Body of pancreas (tissue), 4 donors: ENCODE measurements around the gene KIF25. TPM values are rescaled to one million over a fixed set of nuclear protein-coding genes. Genes with fewer than 3 reads are reported as not detected.

Source experiments
- ATAC-seq: fragments of 150-250 bp; one replicate; pipeline ENCODE4 v1.9.1; 2016
- DNase-seq, 4 donors: peaks; one replicate each; pipeline ENCODE4 v3.0.0-alpha.2; 2019
- H3K27ac ChIP-seq, 4 donors: fragments of 200-600 bp; sonication (generic); 1 replicate in 3 of 4; 2 replicates in 1 of 4; pipeline versions ENCODE4 v1.5.1 to v1.6.1; 2016 to 2019; ENCODE audit warnings: mild to moderate bottlenecking in 1 of 4, mixed read lengths in 1 of 4, moderate library complexity in 1 of 4
- H3K27me3 ChIP-seq, 2 donors: fragments of 200-600 bp; sonication (generic); one replicate each; pipeline ENCODE4 v1.6.0; 2016; ENCODE audit warnings: mild to moderate bottlenecking in 1 of 2
- H3K36me3 ChIP-seq, 2 donors: fragments of 200-600 bp; sonication (generic); replicated peaks in 1 of 2; 2 replicates each; pipeline ENCODE4 v1.5.1; 2016; ENCODE audit warnings: low read depth in 2 of 2; ENCODE audit not compliant: insufficient read depth in 1 of 2
- H3K4me1 ChIP-seq: fragments of 200-600 bp; sonication (generic); one replicate; pipeline ENCODE4 v1.6.0; 2016
- H3K4me3 ChIP-seq, 2 donors: fragments of 200-600 bp; sonication (generic); 1 replicate in 1 of 2; 2 replicates in 1 of 2; pipeline ENCODE4 v1.5.1; 2016 to 2019
- H3K9me3 ChIP-seq, 3 donors: fragments of 200-600 bp; sonication (generic); 1 replicate in 2 of 3; 2 replicates in 1 of 3; pipeline ENCODE4 v1.5.1; 2016
- CTCF ChIP-seq, 7 experiments: fragments of 450-650 bp in 4 of 7; fragments of 200-600 bp in 3 of 7; sonication (generic) in 3 of 7; IDR thresholded peaks; one replicate each; pipeline ENCODE4 v1.5.1; 2016 to 2019; ENCODE audit warnings: antibody characterized with exemption in 7 of 7
- POLR2A ChIP-seq, 3 donors: fragments of 450-650 bp; IDR thresholded peaks; one replicate each; pipeline ENCODE4 v1.6.1; 2016; ENCODE audit warnings: antibody characterized with exemption in 3 of 3, mild to moderate bottlenecking in 2 of 3
- WGBS, 2 donors: methylation state at CpG; one replicate each; pipeline ENCODE4 v1.1.5; 2017; 5-methylcytosine and 5-hydroxymethylcytosine counted together
- intact Hi-C: fragments of 100-400 bp; cut with DNase I; formaldehyde crosslinking; loops from one replicate; pipeline ENCODE4 v1.15.1; 2023
- total RNA-seq, 2 donors: library from RNA; depleted of rRNA; stranded (reverse); fragments of >200 nt; gene quantifications; one replicate each; pipeline ENCODE4 v1.1.0, GENCODE V29; 2016

The KIF25 gene
- total RNA-seq, 2 donors from 2014 or later, result 1.8 TPM; not detected in 1

GRCh38 chr6:167985911-167986595 lies 11.4 kb upstream of the KIF25 start:
- DNase-seq (no peak), ATAC-seq (no peak)
- intact Hi-C loops, result no loop called here
- 91 to 92% methylated on average over 33 to 38 of the region's 39 CpGs for WGBS, 2 donors
- Histone ChIP-seq H3K4me3 (no peak overlapping the region), H3K36me3 (no peaks in the 10 kb centered on the region), H3K27ac (no peak overlapping the region), H3K9me3 (no peaks in the 10 kb centered on the region), H3K4me1 (no peaks in the 10 kb centered on the region), H3K27me3 (no peaks in the 10 kb centered on the region)
- TF ChIP-seq POLR2A (IDR thresholded peaks at IDR 0.05) (no peak), CTCF (IDR thresholded peaks at IDR 0.05) (no peak)

GRCh38 chr6:167987396-167988153 lies 9.9 kb upstream of the KIF25 start:
- Histone ChIP-seq H3K36me3 (no peaks in the 10 kb centered on the region), H3K4me3 (no peak overlapping the region), H3K27me3 (no peaks in the 10 kb centered on the region), H3K27ac (no peak overlapping the region), H3K9me3 (no peaks in the 10 kb centered on the region), H3K4me1 (no peaks in the 10 kb centered on the region)
- WGBS, 2 donors, result 86 to 87% methylated on average over 32 to 34 of the region's 35 CpGs
- intact Hi-C loops, result no loop called here
- TF ChIP-seq CTCF (IDR thresholded peaks at IDR 0.05), result no peak
- DNase-seq, result no peak
- ATAC-seq, result no peak

GRCh38 chr6:167988154-167988495 lies 9.3 kb upstream of the KIF25 start:
- Histone ChIP-seq H3K9me3 (no peaks in the 10 kb centered on the region), H3K36me3 (no peaks in the 10 kb centered on the region), H3K4me3 (no peak overlapping the region), H3K27ac (no peak overlapping the region), H3K27me3 (no peaks in the 10 kb centered on the region), H3K4me1 (no peaks in the 10 kb centered on the region)
- no peak for ATAC-seq
- TF ChIP-seq CTCF (IDR thresholded peaks at IDR 0.05) (no peak), POLR2A (IDR thresholded peaks at IDR 0.05) (no peak)
- intact Hi-C loops, result no loop called here
- WGBS, 2 donors, result 60 to 68% methylated on average over 4 to 5 of the region's 5 CpGs
- no peak for DNase-seq

- H3K4me1 ChIP-seq, result no peaks in the 10 kb centered on the region
Measured at GRCh38 chr6:167988945-167989841, 8.3 kb upstream of the KIF25 start.

More at GRCh38 chr6:167988945-167989841, 8.3 kb upstream of the KIF25 start:
- intact Hi-C loops, result no loop called here
- DNase-seq (no peak), ATAC-seq (no peak)
- no peaks in the 10 kb centered on the region for H3K36me3 ChIP-seq
- 84 to 89% methylated on average over 30 to 32 of the region's 36 CpGs for WGBS, 2 donors
- TF ChIP-seq CTCF (IDR thresholded peaks at IDR 0.05) (no peak), POLR2A (IDR thresholded peaks at IDR 0.05) (no peak)
- no peaks in the 10 kb centered on the region for H3K27me3 ChIP-seq
- no peak overlapping the region for H3K4me3 ChIP-seq
- no peak overlapping the region for H3K27ac ChIP-seq
- no peaks in the 10 kb centered on the region for H3K9me3 ChIP-seq
